PFSK-1 (cell line): ENCODE data around the gene HOXB7.

Experiments used
- FOXP2 ChIP-seq: optimal IDR thresholded peaks from 2 replicates; pipeline ENCODE3; 2011; ENCODE audit warnings: borderline replicate concordance, control low read depth, inconsistent platforms; ENCODE audit not compliant: insufficient read depth; ENCODE audit errors: extremely low read length, extremely low read depth
- POLR2AphosphoS5 ChIP-seq: IDR thresholded peaks from 2 replicates; pipeline ENCODE4 v1.6.1; 2012; ENCODE audit warnings: low read depth, mild to moderate bottlenecking, control low read depth, low read length, moderate library complexity
- REST ChIP-seq, 2 experiments: IDR thresholded peaks; 2 replicates each; pipeline versions ENCODE4 v1.6.1 to v1.8.0; 2011 to 2012; ENCODE audit warnings: low read depth in 2 of 2, low read length in 2 of 2, control low read depth in 1 of 2, inconsistent platforms in 1 of 2, mild to moderate bottlenecking in 1 of 2, moderate library complexity in 1 of 2; ENCODE audit not compliant: insufficient read depth in 1 of 2
- SIN3A ChIP-seq: IDR thresholded peaks from 2 replicates; pipeline ENCODE4 v1.6.1; 2012; ENCODE audit warnings: mild to moderate bottlenecking, low read length, moderate library complexity, borderline replicate concordance; ENCODE audit not compliant: insufficient read depth
- TAF1 ChIP-seq: IDR thresholded peaks from 2 replicates; pipeline ENCODE4 v1.6.1; 2012; ENCODE audit warnings: low read length, control low read depth, borderline replicate concordance; ENCODE audit not compliant: insufficient read depth

The HOXB7 gene

GRCh38 chr17:48608494-48608834 is 2.4 kb downstream of the HOXB7 start:
- TF ChIP-seq REST (IDR thresholded peaks at IDR 0.05; ENCODE audit: insufficient read depth in 1 of 2, low read depth in 2 of 2, low read length in 2 of 2) (no peak), FOXP2 (no peak), SIN3A (no peak), POLR2AphosphoS5 (no peak)

GRCh38 chr17:48606892-48607614 is 3.8 kb downstream of the HOXB7 start:
- TF ChIP-seq REST (IDR thresholded peaks at IDR 0.05; ENCODE audit: insufficient read depth in 1 of 2, low read depth in 2 of 2, low read length in 2 of 2): no peak
- no peak for TF ChIP-seq SIN3A
- no peak for TF ChIP-seq FOXP2
- TF ChIP-seq POLR2AphosphoS5: no peak
- TF ChIP-seq TAF1: no peak

GRCh38 chr17:48605991-48606891 is 4.6 kb downstream of the HOXB7 start:
- TF ChIP-seq POLR2AphosphoS5 (no peak), REST (IDR thresholded peaks at IDR 0.05; ENCODE audit: insufficient read depth in 1 of 2, low read depth in 2 of 2, low read length in 2 of 2) (no peak), TAF1 (no peak), SIN3A (no peak), FOXP2 (no peak)

DNA sequence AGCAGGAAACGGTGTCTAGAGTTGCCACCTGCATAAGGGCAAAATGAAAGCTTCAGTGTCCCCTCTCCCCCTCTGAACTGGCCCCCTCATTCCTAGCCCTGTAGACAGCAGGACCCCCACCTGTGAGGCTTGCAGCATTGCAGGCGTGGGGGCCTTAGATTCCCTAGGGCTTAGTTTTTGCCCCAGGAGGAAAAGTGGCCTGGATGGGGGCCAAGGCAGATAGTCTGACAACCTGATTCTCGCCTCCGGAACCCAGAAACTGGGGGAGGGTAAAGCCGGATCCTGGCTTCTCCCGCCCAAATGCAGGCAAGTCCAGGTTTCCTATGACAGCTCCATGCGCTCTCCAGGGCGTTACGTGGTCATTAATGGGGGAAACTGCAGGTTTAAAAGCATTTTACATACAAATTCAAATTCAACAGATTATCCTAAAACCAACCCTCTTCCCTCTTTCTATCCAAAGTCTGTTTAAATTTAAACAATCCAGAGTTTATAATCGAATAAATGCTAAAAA is 5.4 kb downstream of the HOXB7 start:
- TF ChIP-seq REST (IDR thresholded peaks at IDR 0.05; ENCODE audit: insufficient read depth in 1 of 2, low read depth in 2 of 2, low read length in 2 of 2) (no peak), FOXP2 (no peak), TAF1 (no peak), SIN3A (no peak), POLR2AphosphoS5 (no peak)
